Measurements from ENCODE around the gene GLIS1. TPM values are rescaled to one million over a fixed set of nuclear protein-coding genes. Genes with fewer than 3 reads are reported as not detected.

The GLIS1 gene
- total RNA-seq, 1 donor from 2014 or later: not detected

- no peak overlapping the region for H3K27ac Mint-ChIP-seq (ENCODE audit: unreplicated experiment)
- peaks cover 7% of the 10 kb centered on the region for H3K27me3 Mint-ChIP-seq (ENCODE audit: unreplicated experiment)
- peak; percentile 60 for DNase-seq (ENCODE audit: low spot score)
- H3K4me1 Mint-ChIP-seq (ENCODE audit: unreplicated experiment): no peaks in the 10 kb centered on the region
- no peaks in the 10 kb centered on the region for H3K9me3 Mint-ChIP-seq (ENCODE audit: unreplicated experiment)
- TF ChIP-seq CTCF (IDR thresholded peaks at IDR 0.05; ENCODE audit: unreplicated experiment): peak; percentile 49
- no peaks in the 10 kb centered on the region for H3K36me3 Mint-ChIP-seq (ENCODE audit: low read depth, unreplicated experiment)
- no peak overlapping the region for H3K4me3 Mint-ChIP-seq (ENCODE audit: unreplicated experiment)
Measured at GRCh38 chr1:53541761-53542550, 197.0 kb downstream of the GLIS1 start.

- H3K4me3 Mint-ChIP-seq (ENCODE audit: unreplicated experiment): no peak overlapping the region
Measured at GRCh38 chr1:53541263-53541625, 197.7 kb downstream of the GLIS1 start.

GRCh38 chr1:53540604-53541262 is 198.2 kb downstream of the GLIS1 start:
- no peak overlapping the region for H3K4me3 Mint-ChIP-seq (ENCODE audit: unreplicated experiment)
- H3K9me3 Mint-ChIP-seq (ENCODE audit: unreplicated experiment): no peaks in the 10 kb centered on the region
- no peak for TF ChIP-seq CTCF (IDR thresholded peaks at IDR 0.05; ENCODE audit: unreplicated experiment)
- H3K27me3 Mint-ChIP-seq (ENCODE audit: unreplicated experiment): peaks cover 5% of the 10 kb centered on the region
- H3K4me1 Mint-ChIP-seq (ENCODE audit: unreplicated experiment): no peaks in the 10 kb centered on the region
- H3K27ac Mint-ChIP-seq (ENCODE audit: unreplicated experiment): no peak overlapping the region
- no peaks in the 10 kb centered on the region for H3K36me3 Mint-ChIP-seq (ENCODE audit: low read depth, unreplicated experiment)
- no peak for DNase-seq (ENCODE audit: low spot score)

More at GRCh38 chr1:53541263-53541625, 197.7 kb downstream of the GLIS1 start:
- no peaks in the 10 kb centered on the region for H3K4me1 Mint-ChIP-seq (ENCODE audit: unreplicated experiment)
- no peak overlapping the region for H3K27ac Mint-ChIP-seq (ENCODE audit: unreplicated experiment)
- H3K36me3 Mint-ChIP-seq (ENCODE audit: low read depth, unreplicated experiment): no peaks in the 10 kb centered on the region
- no peak for TF ChIP-seq CTCF (IDR thresholded peaks at IDR 0.05; ENCODE audit: unreplicated experiment)
- no peaks in the 10 kb centered on the region for H3K9me3 Mint-ChIP-seq (ENCODE audit: unreplicated experiment)
- DNase-seq (ENCODE audit: low spot score): no peak
- H3K27me3 Mint-ChIP-seq (ENCODE audit: unreplicated experiment): peaks cover 7% of the 10 kb centered on the region

GRCh38 chr1:53539711-53540603 is 199.0 kb downstream of the GLIS1 start:
- no peak overlapping the region for H3K4me3 Mint-ChIP-seq (ENCODE audit: unreplicated experiment)
- H3K27me3 Mint-ChIP-seq (ENCODE audit: unreplicated experiment): peaks cover 1% of the 10 kb centered on the region
- H3K36me3 Mint-ChIP-seq (ENCODE audit: low read depth, unreplicated experiment): no peaks in the 10 kb centered on the region
- H3K4me1 Mint-ChIP-seq (ENCODE audit: unreplicated experiment): no peaks in the 10 kb centered on the region
- H3K9me3 Mint-ChIP-seq (ENCODE audit: unreplicated experiment): no peaks in the 10 kb centered on the region
- TF ChIP-seq CTCF (IDR thresholded peaks at IDR 0.05; ENCODE audit: unreplicated experiment): no peak
- H3K27ac Mint-ChIP-seq (ENCODE audit: unreplicated experiment): no peak overlapping the region
- no peak for DNase-seq (ENCODE audit: low spot score)
